B cell (primary cell): Measurements from ENCODE around the gene SPTB. TPM values are rescaled to one million over a fixed set of nuclear protein-coding genes. Genes with fewer than 3 reads are reported as not detected.

Experiments
- ATAC-seq: fragments of 200-7000 bp; cut with Tn5 transposase; one replicate; pipeline ENCODE4 v1.10.0; 2021; ENCODE audit warnings: low read depth, mild to moderate bottlenecking, moderate number of reproducible peaks, moderate library complexity
- CTCF ChIA-PET: fragments of 350-600 bp; sonication (Branson Sonifier 250); formaldehyde crosslinking; loops from one replicate; lab custom pipeline; 2021; ENCODE audit warnings: antibody characterized with exemption, inconsistent platforms; lab: Charles Lee
- POLR2A ChIA-PET: fragments of 350-600 bp; sonication (Branson Sonifier 250); formaldehyde crosslinking; loops from one replicate; lab custom pipeline; 2021; ENCODE audit warnings: antibody characterized with exemption; lab: Charles Lee
- DNase-seq: peaks from one replicate; pipeline ENCODE4 v3.0.0; 2013
- H2AFZ ChIP-seq: 2 replicates; pipeline ENCODE4 v1.6.1; 2012; ENCODE audit warnings: mild to moderate bottlenecking, low read depth, low read length; ENCODE audit not compliant: insufficient read depth, poor library complexity, severe bottlenecking
- H3K27ac ChIP-seq, 2 donors: 1 replicate in 1 of 2; 2 replicates in 1 of 2; pipeline ENCODE4 v1.5.1; 2012 to 2013; ENCODE audit warnings: low read length in 2 of 2, mild to moderate bottlenecking in 2 of 2, moderate library complexity in 1 of 2
- H3K27me3 ChIP-seq, 4 experiments: fragments of 200-600 bp in 1 of 4; sonication (generic) in 1 of 4; replicated peaks in 1 of 4; 1 replicate in 2 of 4; 2 replicates in 2 of 4; pipeline versions ENCODE4 v1.6.1 to v1.7.0; 2013 to 2016; ENCODE audit warnings: low read length in 3 of 4, mild to moderate bottlenecking in 2 of 4, mixed read lengths in 1 of 4, moderate library complexity in 1 of 4; ENCODE audit not compliant: insufficient read depth in 4 of 4, control insufficient read depth in 3 of 4; ENCODE audit errors: control extremely low read depth in 1 of 4
- H3K36me3 ChIP-seq, 2 experiments: replicated peaks in 1 of 2; 1 replicate in 1 of 2; 2 replicates in 1 of 2; pipeline versions ENCODE4 v1.6.1 to v1.7.1; 2013; ENCODE audit warnings: low read length in 1 of 2; ENCODE audit not compliant: insufficient read depth in 2 of 2, control insufficient read depth in 1 of 2; ENCODE audit errors: control extremely low read depth in 1 of 2, extremely low read depth in 1 of 2
- H3K4me1 ChIP-seq, 2 donors: fragments of 200-600 bp in 1 of 2; sonication (generic) in 1 of 2; 1 replicate in 1 of 2; 2 replicates in 1 of 2; pipeline versions ENCODE4 v1.5.1 to v1.6.1; 2013 to 2017; ENCODE audit warnings: low read length in 2 of 2; ENCODE audit not compliant: control insufficient read depth in 2 of 2, insufficient read depth in 2 of 2
- H3K4me2 ChIP-seq: replicated peaks from 2 replicates; pipeline ENCODE3; 2012; ENCODE audit warnings: mild to moderate bottlenecking, low read depth, low read length; ENCODE audit not compliant: poor library complexity, severe bottlenecking
- H3K4me3 ChIP-seq, 5 experiments: fragments of 200-600 bp in 1 of 5; sonication (generic) in 1 of 5; 1 replicate in 3 of 5; 2 replicates in 2 of 5; pipeline versions ENCODE4 v1.5.1 to v1.7.0; 2011 to 2016; ENCODE audit warnings: low read length in 4 of 5, mild to moderate bottlenecking in 4 of 5, low read depth in 2 of 5, control low read depth in 1 of 5, moderate library complexity in 1 of 5; ENCODE audit not compliant: insufficient read depth in 1 of 5; ENCODE audit errors: control extremely low read depth in 1 of 5, extremely low read depth in 1 of 5
- H3K79me2 ChIP-seq: fragments of 200-600 bp; sonication (generic); one replicate; pipeline ENCODE4 v1.6.0; 2016; ENCODE audit warnings: low read length; ENCODE audit not compliant: control insufficient read depth, insufficient read depth
- H3K9ac ChIP-seq: fragments of 200-600 bp; sonication (generic); 2 replicates; pipeline ENCODE4 v1.6.1; 2017; ENCODE audit warnings: mild to moderate bottlenecking, low read length, moderate library complexity
- H3K9me3 ChIP-seq, 3 donors: one replicate each; pipeline versions ENCODE4 v1.6.1 to v1.7.1; 2013; ENCODE audit warnings: low read length in 2 of 3; ENCODE audit not compliant: control insufficient read depth in 2 of 3, insufficient read depth in 1 of 3; ENCODE audit errors: control extremely low read depth in 1 of 3
- H4K20me1 ChIP-seq: 2 replicates; pipeline ENCODE4 v1.6.0; 2012; ENCODE audit warnings: mild to moderate bottlenecking, low read length; ENCODE audit not compliant: insufficient read depth, control insufficient read depth, poor library complexity, severe bottlenecking
- H3K27ac Mint-ChIP-seq: one replicate; pipeline ENCODE4 v1.8.0; 2021; ENCODE audit warnings: mixed read lengths
- H3K27me3 Mint-ChIP-seq: one replicate; pipeline ENCODE4 v1.8.0; 2021; ENCODE audit warnings: mixed read lengths
- H3K4me1 Mint-ChIP-seq: one replicate; pipeline ENCODE4 v1.8.0; 2021; ENCODE audit warnings: mixed read lengths
- H3K4me3 Mint-ChIP-seq: one replicate; pipeline ENCODE4 v1.8.0; 2021; ENCODE audit warnings: mixed read lengths
- H3K9me3 Mint-ChIP-seq: one replicate; pipeline ENCODE4 v1.8.0; 2022; ENCODE audit warnings: mixed read lengths; ENCODE audit not compliant: insufficient read depth
- CTCF ChIP-seq: fragments of 200-600 bp; IDR thresholded peaks from one replicate; pipeline ENCODE4 v1.8.0; 2022; ENCODE audit warnings: antibody characterized with exemption, mild to moderate bottlenecking
- EZH2 ChIP-seq: IDR thresholded peaks from 2 replicates; pipeline ENCODE4 v1.6.1; 2012; ENCODE audit warnings: borderline replicate concordance, low read depth, mild to moderate bottlenecking, moderate library complexity, low read length; ENCODE audit not compliant: insufficient read depth, poor library complexity, severe bottlenecking
- WGBS: methylation state at CpG from one replicate; pipeline ENCODE4 v1.1.5; 2013; ENCODE audit warnings: missing lambda C conversion rate; ENCODE audit not compliant: insufficient coverage; 5-methylcytosine and 5-hydroxymethylcytosine counted together
- intact Hi-C: fragments of 100-400 bp; cut with micrococcal nuclease; formaldehyde crosslinking; loops from one replicate; pipeline ENCODE4 v1.10.0; 2022
- polyA plus RNA-seq: library from polyadenylated mRNA; depleted of rRNA; stranded (reverse); fragments of >200 nt; gene quantifications from 2 replicates; pipeline ENCODE4 v1.2.3, GENCODE V29; 2012
- total RNA-seq, 2 donors: library from RNA; stranded (reverse); fragments of 120-200 nt in 1 of 2; gene quantifications; 1 replicate in 1 of 2; 2 replicates in 1 of 2; pipeline versions ENCODE4 v1.2.3 to v1.2.4, GENCODE V29; 2013 to 2022

Gene SPTB
- total and polyA plus RNA-seq, 2 donors (not counting 1 experiment from before 2014, with no cell fraction given) = 0.12 TPM; not detected in 1

GRCh38 chr14:64795921-64796320 is 83.8 kb downstream of the SPTB start:
- no peak for ATAC-seq

GRCh38 chr14:64795211-64795610 is 84.5 kb downstream of the SPTB start:
- intact Hi-C loops = no loop called here
- Histone ChIP-seq H4K20me1 (no peaks in the 10 kb centered on the region), H3K27ac (no peak overlapping the region), H3K4me1 (no peaks in the 10 kb centered on the region), H2AFZ (no peak overlapping the region), H3K9me3 (no peaks in the 10 kb centered on the region), H3K4me2 (no peak overlapping the region), H3K27me3 (peaks cover 0 to 6% (median 0%) of the 10 kb centered on the region in 4 experiments), H3K36me3 (no peaks in the 10 kb centered on the region), H3K9ac (no peak overlapping the region), H3K4me3 (no peak overlapping the region), H3K79me2 (no peaks in the 10 kb centered on the region)
- no peak overlapping the region for H3K27ac Mint-ChIP-seq
- H3K4me3 Mint-ChIP-seq = no peak overlapping the region
- TF ChIP-seq EZH2 (no peak), CTCF (no peak)
- ATAC-seq = no peak
- ChIA-PET POLR2A (no interaction called here), CTCF (no interaction called here)
- H3K9me3 Mint-ChIP-seq = no peaks in the 10 kb centered on the region
- WGBS = 91% methylated on average over 16 of the region's 16 CpGs
- no peaks in the 10 kb centered on the region for H3K4me1 Mint-ChIP-seq
- peaks cover 18% of the 10 kb centered on the region for H3K27me3 Mint-ChIP-seq
- DNase-seq = no peak

More at GRCh38 chr14:64795921-64796320, 83.8 kb downstream of the SPTB start:
- H3K4me3 Mint-ChIP-seq = no peak overlapping the region
- H3K9me3 ChIP-seq = no peaks in the 10 kb centered on the region
- H3K27me3 Mint-ChIP-seq = peaks cover 21% of the 10 kb centered on the region
- intact Hi-C loops = no loop called here
- no peaks in the 10 kb centered on the region for H3K4me1 ChIP-seq
- no peak for DNase-seq
- H3K9me3 Mint-ChIP-seq = no peaks in the 10 kb centered on the region
- no peak overlapping the region for H3K27ac Mint-ChIP-seq
- H3K9ac ChIP-seq = no peak overlapping the region
- no peak overlapping the region for H2AFZ ChIP-seq
- H3K4me1 Mint-ChIP-seq = no peaks in the 10 kb centered on the region
- CTCF ChIA-PET = interaction anchor here (0.6 to 0.8 kb wide), 2 partner anchors 96 to 491 kb away, joined by 3 read pairs; no protein-coding TSS in a partner anchor
- H3K4me2 ChIP-seq = no peak overlapping the region
- H3K27me3 ChIP-seq = peaks cover 0 to 6% (median 0%) of the 10 kb centered on the region in 4 experiments
- no peak overlapping the region for H3K4me3 ChIP-seq
- no peaks in the 10 kb centered on the region for H3K36me3 ChIP-seq
- no peaks in the 10 kb centered on the region for H4K20me1 ChIP-seq
- H3K79me2 ChIP-seq = no peaks in the 10 kb centered on the region
- no peak for TF ChIP-seq EZH2
- no peak for TF ChIP-seq CTCF
- 94% methylated on average over 3 of the region's 3 CpGs for WGBS
- POLR2A ChIA-PET = no interaction called here
- H3K27ac ChIP-seq = no peak overlapping the region
